Ectodermal cell (in vitro differentiated cells): ENCODE data around the gene PFDN4.

Experiments
- H3K27ac ChIP-seq: 2 replicates; pipeline ENCODE4 v1.7.0; 2013; ENCODE audit warnings: mild to moderate bottlenecking, low read depth, low read length; ENCODE audit not compliant: insufficient read depth, poor library complexity, severe bottlenecking
- H3K27me3 ChIP-seq: 2 replicates; pipeline ENCODE4 v1.7.0; 2013; ENCODE audit warnings: mild to moderate bottlenecking, low read length; ENCODE audit not compliant: insufficient read depth, control insufficient read depth, poor library complexity, severe bottlenecking
- H3K36me3 ChIP-seq: one replicate; pipeline ENCODE4 v1.7.0; 2013; ENCODE audit warnings: low read length; ENCODE audit not compliant: control insufficient read depth, insufficient read depth
- H3K4me1 ChIP-seq: one replicate; pipeline ENCODE4 v1.7.0; 2013; ENCODE audit warnings: low read length; ENCODE audit not compliant: control insufficient read depth, insufficient read depth
- H3K4me3 ChIP-seq: 2 replicates; pipeline ENCODE4 v1.7.0; 2013; ENCODE audit warnings: low read depth, low read length, control low read depth; ENCODE audit not compliant: insufficient read depth
- H3K9me3 ChIP-seq: 2 replicates; pipeline ENCODE4 v1.7.0; 2013; ENCODE audit warnings: mild to moderate bottlenecking, low read length, moderate library complexity; ENCODE audit not compliant: control insufficient read depth
- WGBS, 2 experiments: methylation state at CpG; one replicate each; pipeline ENCODE4 v1.1.7; 2013; ENCODE audit warnings: missing lambda C conversion rate in 2 of 2; 5-methylcytosine and 5-hydroxymethylcytosine counted together

The PFDN4 gene

GRCh38 chr20:54174457-54175175, 33.3 kb upstream of the PFDN4 start:
- peak overlapping the region; percentile 29 for H3K4me3 ChIP-seq
- peaks cover 20% of the 10 kb centered on the region for H3K4me1 ChIP-seq
- H3K36me3 ChIP-seq = no peaks in the 10 kb centered on the region
- H3K9me3 ChIP-seq = no peaks in the 10 kb centered on the region
- no peak overlapping the region for H3K27ac ChIP-seq
- H3K27me3 ChIP-seq = peaks cover 73% of the 10 kb centered on the region
- 3 to 8% methylated on average over 12 to 18 of the region's 18 CpGs for WGBS, 2 experiments

GRCh38 chr20:54176610-54177009, 31.3 kb upstream of the PFDN4 start:
- Histone ChIP-seq H3K36me3 (no peaks in the 10 kb centered on the region), H3K27ac (no peak overlapping the region), H3K4me1 (peaks cover 20% of the 10 kb centered on the region), H3K9me3 (no peaks in the 10 kb centered on the region), H3K4me3 (no peak overlapping the region), H3K27me3 (peaks cover 53% of the 10 kb centered on the region)
- 89 to 92% methylated on average over 2 of the region's 2 CpGs for WGBS, 2 experiments

- Histone ChIP-seq H3K36me3 (no peaks in the 10 kb centered on the region), H3K4me1 (peaks cover 20% of the 10 kb centered on the region), H3K27ac (no peak overlapping the region), H3K4me3 (no peak overlapping the region), H3K27me3 (peaks cover 46% of the 10 kb centered on the region), H3K9me3 (no peaks in the 10 kb centered on the region)
- 85 to 87% methylated on average over 6 of the region's 6 CpGs for WGBS, 2 experiments
Measured at GRCh38 chr20:54177378-54177777, 30.5 kb upstream of the PFDN4 start.

- 87 to 94% methylated on average over 2 of the region's 2 CpGs for WGBS, 2 experiments
- H3K4me1 ChIP-seq = peaks cover 14% of the 10 kb centered on the region
- peaks cover 37% of the 10 kb centered on the region for H3K27me3 ChIP-seq
- no peaks in the 10 kb centered on the region for H3K9me3 ChIP-seq
- no peaks in the 10 kb centered on the region for H3K36me3 ChIP-seq
- H3K27ac ChIP-seq = no peak overlapping the region
- H3K4me3 ChIP-seq = no peak overlapping the region
Measured at GRCh38 chr20:54178256-54178655, 29.6 kb upstream of the PFDN4 start.

GRCh38 chr20:54179946-54180345, 27.9 kb upstream of the PFDN4 start:
- WGBS, 2 experiments = 84 to 89% methylated on average over 2 of the region's 2 CpGs
- H3K27me3 ChIP-seq = peaks cover 20% of the 10 kb centered on the region
- H3K27ac ChIP-seq = no peak overlapping the region
- H3K9me3 ChIP-seq = no peaks in the 10 kb centered on the region
- no peak overlapping the region for H3K4me3 ChIP-seq
- H3K36me3 ChIP-seq = no peaks in the 10 kb centered on the region
- no peaks in the 10 kb centered on the region for H3K4me1 ChIP-seq

GRCh38 chr20:54180931-54181330, 27.0 kb upstream of the PFDN4 start:
- Histone ChIP-seq H3K4me1 (no peaks in the 10 kb centered on the region), H3K27me3 (peaks cover 10% of the 10 kb centered on the region), H3K4me3 (no peak overlapping the region), H3K27ac (no peak overlapping the region), H3K36me3 (no peaks in the 10 kb centered on the region), H3K9me3 (no peaks in the 10 kb centered on the region)
- WGBS, 2 experiments = 100% methylated on average over 1 of the region's 1 CpG; no CpG with 5 or more reads in 1 of the 2 experiments

GRCh38 chr20:54184071-54184470, 23.8 kb upstream of the PFDN4 start:
- Histone ChIP-seq H3K36me3 (no peaks in the 10 kb centered on the region), H3K4me3 (no peak overlapping the region), H3K27ac (no peak overlapping the region), H3K27me3 (no peaks in the 10 kb centered on the region), H3K4me1 (no peaks in the 10 kb centered on the region), H3K9me3 (no peaks in the 10 kb centered on the region)
- WGBS, 2 experiments = 41 to 63% methylated on average over 2 to 3 of the region's 3 CpGs

- Histone ChIP-seq H3K27ac (no peak overlapping the region), H3K36me3 (no peaks in the 10 kb centered on the region), H3K4me1 (no peaks in the 10 kb centered on the region), H3K4me3 (no peak overlapping the region), H3K9me3 (no peaks in the 10 kb centered on the region), H3K27me3 (no peaks in the 10 kb centered on the region)
- WGBS, 2 experiments = 94% methylated on average over 10 of the region's 10 CpGs
Measured at GRCh38 chr20:54184904-54185626, 22.8 kb upstream of the PFDN4 start.

GRCh38 chr20:54188132-54188849, 19.6 kb upstream of the PFDN4 start:
- Histone ChIP-seq H3K4me3 (no peak overlapping the region), H3K27ac (no peak overlapping the region), H3K36me3 (no peaks in the 10 kb centered on the region), H3K4me1 (no peaks in the 10 kb centered on the region), H3K27me3 (no peaks in the 10 kb centered on the region), H3K9me3 (no peaks in the 10 kb centered on the region)
- WGBS, 2 experiments = 93 to 95% methylated on average over 10 to 11 of the region's 11 CpGs

- 48 to 50% methylated on average over 1 of the region's 2 CpGs for WGBS, 2 experiments
- Histone ChIP-seq H3K36me3 (no peaks in the 10 kb centered on the region), H3K27ac (no peak overlapping the region), H3K9me3 (no peaks in the 10 kb centered on the region), H3K4me1 (no peaks in the 10 kb centered on the region), H3K27me3 (no peaks in the 10 kb centered on the region), H3K4me3 (no peak overlapping the region)
Measured at GRCh38 chr20:54189630-54190029, 18.3 kb upstream of the PFDN4 start.
